Measurements from ENCODE around the gene ANKRD13B.

GRCh38 chr17:29560316-29560715 is 32.6 kb upstream of the ANKRD13B start:
- TF ChIP-seq POLR2AphosphoS5 (IDR thresholded peaks at IDR 0.05; ENCODE audit: low read depth, low read length) (no peak), TAF1 (IDR thresholded peaks at IDR 0.05; ENCODE audit: borderline replicate concordance, low read depth, low read length) (no peak), POLR2A (IDR thresholded peaks at IDR 0.05; ENCODE audit: low read depth, low read length) (no peak)
